ENCODE data around the gene CPA3. TPM values are rescaled to one million over a fixed set of nuclear protein-coding genes. Genes with fewer than 3 reads are reported as not detected.

Gene CPA3
- total and polyA plus RNA-seq, 2 donors (not counting 1 experiment from before 2014, with no cell fraction given), result not detected

GRCh38 chr3:148823026-148823425 is 42.1 kb upstream of the CPA3 start:
- peaks cover 7% of the 10 kb centered on the region for H3K27me3 Mint-ChIP-seq
- no peak for ATAC-seq (ENCODE audit: low read depth)
- no peak overlapping the region for H3K27ac Mint-ChIP-seq
- no peak for TF ChIP-seq CTCF (IDR thresholded peaks at IDR 0.05)
- TF ChIP-seq EZH2 (IDR thresholded peaks at IDR 0.05; ENCODE audit: borderline replicate concordance, insufficient read depth, low read depth, low read length, poor library complexity, severe bottlenecking), result no peak
- Histone ChIP-seq H3K4me2 (replicated peaks; ENCODE audit: low read depth, low read length, poor library complexity, severe bottlenecking) (no peak overlapping the region), H3K9me3 (ENCODE audit: control extremely low read depth in 1 of 3, control insufficient read depth in 2 of 3, insufficient read depth in 1 of 3, low read length in 2 of 3) (no peaks in the 10 kb centered on the region), H3K27me3 (replicated peaks in 1 of 4; ENCODE audit: control extremely low read depth in 1 of 4, control insufficient read depth in 3 of 4, insufficient read depth in 4 of 4, low read length in 3 of 4) (no peaks in the 10 kb centered on the region), H3K27ac (ENCODE audit: low read length in 2 of 2) (no peak overlapping the region), H3K4me1 (ENCODE audit: control insufficient read depth in 2 of 2, insufficient read depth in 2 of 2, low read length in 2 of 2) (no peaks in the 10 kb centered on the region), H2AFZ (ENCODE audit: insufficient read depth, low read depth, low read length, poor library complexity, severe bottlenecking) (no peak overlapping the region), H3K79me2 (ENCODE audit: control insufficient read depth, insufficient read depth, low read length) (no peaks in the 10 kb centered on the region), H3K9ac (ENCODE audit: low read length) (no peak overlapping the region), H3K36me3 (replicated peaks in 1 of 2; ENCODE audit: control extremely low read depth in 1 of 2, control insufficient read depth in 1 of 2, extremely low read depth in 1 of 2, insufficient read depth in 2 of 2, low read length in 1 of 2) (no peaks in the 10 kb centered on the region), H3K4me3 (ENCODE audit: control extremely low read depth in 1 of 5, extremely low read depth in 1 of 5, insufficient read depth in 1 of 5, low read depth in 2 of 5, low read length in 4 of 5) (no peak overlapping the region), H4K20me1 (ENCODE audit: control insufficient read depth, insufficient read depth, low read length, poor library complexity, severe bottlenecking) (no peaks in the 10 kb centered on the region)
- CTCF ChIA-PET, result no interaction called here
- no peaks in the 10 kb centered on the region for H3K4me1 Mint-ChIP-seq
- no CpG with 5 or more reads among the region's 1 CpG for WGBS (ENCODE audit: insufficient coverage)
- DNase-seq, result no peak
- POLR2A ChIA-PET, result no interaction called here
- no peaks in the 10 kb centered on the region for H3K9me3 Mint-ChIP-seq (ENCODE audit: insufficient read depth)
- intact Hi-C loops (cut with micrococcal nuclease), result no loop called here
- H3K4me3 Mint-ChIP-seq, result no peak overlapping the region

GRCh38 chr3:148825476-148825875 is 39.6 kb upstream of the CPA3 start:
- Histone ChIP-seq H3K27me3 (replicated peaks in 1 of 4; ENCODE audit: control extremely low read depth in 1 of 4, control insufficient read depth in 3 of 4, insufficient read depth in 4 of 4, low read length in 3 of 4) (no peaks in the 10 kb centered on the region), H3K9me3 (ENCODE audit: control extremely low read depth in 1 of 3, control insufficient read depth in 2 of 3, insufficient read depth in 1 of 3, low read length in 2 of 3) (no peaks in the 10 kb centered on the region), H3K4me3 (ENCODE audit: control extremely low read depth in 1 of 5, extremely low read depth in 1 of 5, insufficient read depth in 1 of 5, low read depth in 2 of 5, low read length in 4 of 5) (no peak overlapping the region), H3K4me1 (ENCODE audit: control insufficient read depth in 2 of 2, insufficient read depth in 2 of 2, low read length in 2 of 2) (no peaks in the 10 kb centered on the region), H3K27ac (ENCODE audit: low read length in 2 of 2) (no peak overlapping the region), H3K79me2 (ENCODE audit: control insufficient read depth, insufficient read depth, low read length) (no peaks in the 10 kb centered on the region), H2AFZ (ENCODE audit: insufficient read depth, low read depth, low read length, poor library complexity, severe bottlenecking) (no peak overlapping the region), H3K36me3 (replicated peaks in 1 of 2; ENCODE audit: control extremely low read depth in 1 of 2, control insufficient read depth in 1 of 2, extremely low read depth in 1 of 2, insufficient read depth in 2 of 2, low read length in 1 of 2) (no peaks in the 10 kb centered on the region), H3K9ac (ENCODE audit: low read length) (no peak overlapping the region), H3K4me2 (replicated peaks; ENCODE audit: low read depth, low read length, poor library complexity, severe bottlenecking) (no peak overlapping the region), H4K20me1 (ENCODE audit: control insufficient read depth, insufficient read depth, low read length, poor library complexity, severe bottlenecking) (no peaks in the 10 kb centered on the region)
- ChIA-PET CTCF (no interaction called here), POLR2A (no interaction called here)
- Mint-ChIP-seq H3K27me3 (peaks cover 4% of the 10 kb centered on the region), H3K4me1 (no peaks in the 10 kb centered on the region), H3K27ac (no peak overlapping the region), H3K9me3 (ENCODE audit: insufficient read depth) (no peaks in the 10 kb centered on the region), H3K4me3 (no peak overlapping the region)
- no peak for DNase-seq
- no peak for ATAC-seq (ENCODE audit: low read depth)
- intact Hi-C loops (cut with micrococcal nuclease), result no loop called here
- TF ChIP-seq EZH2 (IDR thresholded peaks at IDR 0.05; ENCODE audit: borderline replicate concordance, insufficient read depth, low read depth, low read length, poor library complexity, severe bottlenecking) (no peak), CTCF (IDR thresholded peaks at IDR 0.05) (no peak)
- 90% methylated on average over 2 of the region's 3 CpGs for WGBS (ENCODE audit: insufficient coverage)
